CD4-positive, alpha-beta T cell treated with Interleukin-1 beta for 1 hour (primary cell): Measurements from ENCODE around the gene PRKAG3.
"Not testable (repeated sequence)": the region's sequence is repeated elsewhere in the genome, so short reads cannot be mapped to it uniquely, and the experiment has no call there.

Experiments used
- DNase-seq, 2 donors: peaks; one replicate each; pipeline ENCODE4 v3.0.0-alpha.2; 2020 to 2022

PRKAG3 gene

DNA sequence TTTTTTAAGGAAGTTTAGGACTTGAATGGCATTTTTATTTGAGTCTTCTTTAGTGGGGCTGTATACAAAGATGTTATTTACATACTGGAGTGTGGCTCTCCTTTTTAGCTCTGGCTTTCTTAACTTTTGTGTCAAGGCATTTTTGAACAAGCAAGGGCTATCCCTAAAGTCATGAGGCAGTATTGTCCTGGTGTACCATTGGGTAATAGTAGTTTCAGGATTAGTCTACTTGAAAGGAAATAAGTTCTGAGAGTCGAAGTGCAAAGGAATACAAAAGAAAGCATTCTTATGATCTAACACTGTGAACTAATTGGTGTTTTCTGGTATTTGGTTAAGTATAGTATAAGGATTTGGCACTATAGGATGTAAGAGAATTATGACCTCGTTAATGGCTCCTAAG, 51.6 kb downstream of the PRKAG3 start:
- DNase-seq, result no peak

DNA sequence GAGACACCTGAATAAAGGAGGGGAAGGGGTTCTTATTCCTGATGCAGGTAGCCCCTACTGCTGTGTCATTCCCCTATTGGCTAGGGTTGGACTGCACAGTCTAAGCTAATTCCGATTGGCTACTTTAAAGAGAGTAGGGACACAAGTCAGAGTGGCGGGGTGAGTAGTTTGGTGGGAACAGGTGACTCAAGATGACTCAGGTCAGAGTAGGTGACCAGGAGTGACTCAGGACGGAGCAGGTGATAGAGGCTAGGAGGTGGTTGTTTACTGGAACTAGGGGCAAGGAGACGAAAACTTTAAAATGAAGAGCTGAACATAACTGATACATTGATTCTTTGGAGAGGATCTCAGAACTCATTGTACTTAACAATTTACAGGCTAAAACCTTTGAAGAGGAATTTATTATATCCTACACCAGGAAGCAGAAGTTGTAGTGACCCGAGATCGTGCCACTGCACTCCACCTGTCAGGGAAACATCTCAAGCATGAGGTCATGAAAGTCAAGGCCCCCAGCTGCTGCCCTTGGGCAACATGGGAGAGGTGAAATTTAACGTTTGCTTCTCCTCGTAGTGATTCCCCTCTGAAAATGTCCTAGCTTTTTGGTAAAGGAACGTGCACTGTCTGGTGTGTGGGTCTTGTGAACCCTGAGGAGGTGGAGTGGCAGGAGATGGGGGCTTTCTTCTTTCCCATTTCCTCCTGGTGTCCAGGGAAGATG, 54.2 kb downstream of the PRKAG3 start:
- DNase-seq, result no peak

DNA sequence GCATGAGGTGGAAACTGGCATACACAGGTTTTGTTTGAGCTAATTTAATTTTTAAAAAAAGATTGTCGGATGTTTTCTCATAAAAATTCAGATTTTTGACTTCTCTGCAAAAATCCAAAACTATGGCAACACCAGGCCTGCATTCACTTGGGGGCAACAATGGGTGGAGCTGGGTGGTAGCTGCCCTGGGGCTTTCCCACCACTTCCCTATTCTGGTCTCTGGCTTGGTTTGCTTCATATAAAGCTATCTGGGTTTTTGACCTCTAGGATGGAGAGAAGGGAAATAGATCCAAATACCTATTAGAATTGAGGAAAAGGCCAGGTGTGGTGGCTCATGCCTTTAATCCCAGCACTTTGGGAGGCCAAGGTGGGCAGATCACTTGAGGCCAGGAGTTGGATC, 55.1 kb downstream of the PRKAG3 start:
- DNase-seq, result no peak

- no peak for DNase-seq
Measured at GRCh38 chr2:218773881-218774280, 57.7 kb downstream of the PRKAG3 start.

DNA sequence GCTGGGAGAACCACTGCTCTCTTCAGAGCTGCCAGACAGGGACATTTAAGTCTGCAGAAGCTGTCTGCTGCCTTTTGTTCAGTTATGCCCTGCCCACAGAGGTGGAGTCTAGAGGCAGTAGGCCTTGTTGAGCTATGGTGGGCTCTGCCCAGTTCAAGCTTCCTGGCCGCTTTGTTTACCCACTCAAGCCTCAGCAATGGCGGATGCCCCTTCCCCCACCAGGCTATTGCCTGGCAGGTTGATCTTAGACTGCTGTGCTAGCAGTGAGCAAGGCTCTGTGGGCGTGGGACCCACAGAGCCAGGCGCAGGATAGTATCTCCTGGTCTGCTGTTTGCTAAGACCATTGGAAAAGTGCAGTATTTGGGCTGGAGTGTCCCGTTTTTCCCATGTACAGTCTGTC, 58.8 kb downstream of the PRKAG3 start:
- not testable (repeated sequence) for DNase-seq
